ENCODE data around the gene FARS2. TPM values are rescaled to one million over a fixed set of nuclear protein-coding genes. Genes with fewer than 3 reads are reported as not detected.

The FARS2 gene
- polyA plus RNA-seq, 3 donors, result 12.2 to 21.6 (median 17.7) TPM

DNA sequence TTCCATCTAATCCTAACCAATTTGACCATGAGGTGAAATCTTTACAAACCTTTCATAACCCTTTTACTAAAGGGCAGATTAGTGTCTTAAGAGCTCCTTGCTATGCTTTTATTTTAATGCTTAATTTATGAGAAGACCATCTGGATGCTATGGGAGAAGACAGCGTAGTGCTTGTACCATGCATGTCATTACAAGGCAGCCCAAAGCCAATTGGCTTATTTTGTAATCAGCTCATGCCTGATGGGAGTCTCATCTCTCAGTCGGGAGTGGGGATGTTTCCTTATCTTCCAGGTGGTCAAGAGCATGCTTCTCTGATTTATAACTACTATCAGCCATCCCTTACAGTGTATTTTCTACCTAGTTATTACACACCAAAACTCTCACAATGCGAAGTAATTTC lies 304.7 kb downstream of the FARS2 start:
- Mint-ChIP-seq H3K36me3 (peaks cover 0 to 3% of the 10 kb centered on the region in 2 donors), H3K27me3 (ENCODE audit: low read depth in 3 of 3) (peaks cover 0 to 2% (median 0%) of the 10 kb centered on the region in 3 donors), H3K27ac (peak overlapping the region in 1 of 7 donors; percentile 10), H3K9me3 (peaks cover 0 to 6% (median 2%) of the 10 kb centered on the region in 7 donors), H3K4me3 (no peak overlapping the region), H3K4me1 (no peaks in the 10 kb centered on the region)
- intact Hi-C loops (cut with micrococcal nuclease), result no loop called here
- H4K20me1 ChIP-seq (ENCODE audit: insufficient read depth, low read length), result no peaks in the 10 kb centered on the region
- TF ChIP-seq, protein P1, sequence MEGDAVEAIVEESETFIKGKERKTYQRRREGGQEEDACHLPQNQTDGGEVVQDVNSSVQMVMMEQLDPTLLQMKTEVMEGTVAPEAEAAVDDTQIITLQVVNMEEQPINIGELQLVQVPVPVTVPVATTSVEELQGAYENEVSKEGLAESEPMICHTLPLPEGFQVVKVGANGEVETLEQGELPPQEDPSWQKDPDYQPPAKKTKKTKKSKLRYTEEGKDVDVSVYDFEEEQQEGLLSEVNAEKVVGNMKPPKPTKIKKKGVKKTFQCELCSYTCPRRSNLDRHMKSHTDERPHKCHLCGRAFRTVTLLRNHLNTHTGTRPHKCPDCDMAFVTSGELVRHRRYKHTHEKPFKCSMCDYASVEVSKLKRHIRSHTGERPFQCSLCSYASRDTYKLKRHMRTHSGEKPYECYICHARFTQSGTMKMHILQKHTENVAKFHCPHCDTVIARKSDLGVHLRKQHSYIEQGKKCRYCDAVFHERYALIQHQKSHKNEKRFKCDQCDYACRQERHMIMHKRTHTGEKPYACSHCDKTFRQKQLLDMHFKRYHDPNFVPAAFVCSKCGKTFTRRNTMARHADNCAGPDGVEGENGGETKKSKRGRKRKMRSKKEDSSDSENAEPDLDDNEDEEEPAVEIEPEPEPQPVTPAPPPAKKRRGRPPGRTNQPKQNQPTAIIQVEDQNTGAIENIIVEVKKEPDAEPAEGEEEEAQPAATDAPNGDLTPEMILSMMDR (IDR thresholded peaks at IDR 0.05), result no peak
- H3K9me3 ChIP-seq (replicated peaks in 1 of 2; ENCODE audit: control insufficient read depth in 1 of 2, insufficient read depth in 1 of 2, low read length in 2 of 2), result peaks cover 0 to 7% of the 10 kb centered on the region in 2 donors
- no peak overlapping the region for H3K4me2 ChIP-seq (replicated peaks; ENCODE audit: extremely low read depth, low read length, poor library complexity, severe bottlenecking)
- H3K4me1 ChIP-seq (ENCODE audit: control insufficient read depth in 1 of 2, insufficient read depth in 2 of 2, low read length in 2 of 2), result no peaks in the 10 kb centered on the region
- no peak overlapping the region for H3K4me3 ChIP-seq (replicated peaks in 1 of 3; ENCODE audit: low read depth in 2 of 3, low read length in 3 of 3)
- H3K27ac ChIP-seq (ENCODE audit: low read depth in 1 of 2, low read length in 2 of 2), result no peak overlapping the region
- no peak overlapping the region for H2AFZ ChIP-seq (ENCODE audit: insufficient read depth, low read depth, low read length, poor library complexity, severe bottlenecking)
- 88% methylated on average over 1 of the region's 3 CpGs for WGBS (ENCODE audit: insufficient coverage)
- H3K27me3 ChIP-seq (ENCODE audit: control insufficient read depth in 2 of 2, insufficient read depth in 2 of 2, low read length in 2 of 2), result no peaks in the 10 kb centered on the region
- no peak overlapping the region for H3K9ac ChIP-seq (ENCODE audit: insufficient read depth, low read length, poor library complexity, severe bottlenecking)
- DNase-seq, result no peak
- no peaks in the 10 kb centered on the region for H3K79me2 ChIP-seq (ENCODE audit: insufficient read depth, low read length)
- H3K36me3 ChIP-seq (replicated peaks in 1 of 2; ENCODE audit: control insufficient read depth in 1 of 2, insufficient read depth in 2 of 2, low read length in 2 of 2), result no peaks in the 10 kb centered on the region

GRCh38 chr6:5566718-5567117 lies 305.4 kb downstream of the FARS2 start:
- Mint-ChIP-seq H3K36me3 (peaks cover 0 to 3% of the 10 kb centered on the region in 2 donors), H3K4me1 (no peaks in the 10 kb centered on the region), H3K9me3 (peaks cover 0 to 6% (median 2%) of the 10 kb centered on the region in 7 donors), H3K27me3 (ENCODE audit: low read depth in 3 of 3) (peaks cover 0 to 3% (median 0%) of the 10 kb centered on the region in 3 donors), H3K27ac (no peak overlapping the region), H3K4me3 (no peak overlapping the region)
- H3K4me2 ChIP-seq (replicated peaks; ENCODE audit: extremely low read depth, low read length, poor library complexity, severe bottlenecking), result no peak overlapping the region
- H4K20me1 ChIP-seq (ENCODE audit: insufficient read depth, low read length), result no peaks in the 10 kb centered on the region
- no peak for DNase-seq
- intact Hi-C loops (cut with micrococcal nuclease), result no loop called here
- no peaks in the 10 kb centered on the region for H3K27me3 ChIP-seq (ENCODE audit: control insufficient read depth in 2 of 2, insufficient read depth in 2 of 2, low read length in 2 of 2)
- H3K36me3 ChIP-seq (replicated peaks in 1 of 2; ENCODE audit: control insufficient read depth in 1 of 2, insufficient read depth in 2 of 2, low read length in 2 of 2), result no peaks in the 10 kb centered on the region
- TF ChIP-seq, protein P1 (IDR thresholded peaks at IDR 0.05), result no peak
- no peak overlapping the region for H2AFZ ChIP-seq (ENCODE audit: insufficient read depth, low read depth, low read length, poor library complexity, severe bottlenecking)
- H3K27ac ChIP-seq (ENCODE audit: low read depth in 1 of 2, low read length in 2 of 2), result no peak overlapping the region
- H3K4me1 ChIP-seq (ENCODE audit: control insufficient read depth in 1 of 2, insufficient read depth in 2 of 2, low read length in 2 of 2), result no peaks in the 10 kb centered on the region
- 100% methylated on average over 1 of the region's 4 CpGs for WGBS (ENCODE audit: insufficient coverage)
- no peaks in the 10 kb centered on the region for H3K79me2 ChIP-seq (ENCODE audit: insufficient read depth, low read length)
- no peak overlapping the region for H3K9ac ChIP-seq (ENCODE audit: insufficient read depth, low read length, poor library complexity, severe bottlenecking)
- peaks cover 0 to 7% of the 10 kb centered on the region in 2 donors for H3K9me3 ChIP-seq (replicated peaks in 1 of 2; ENCODE audit: control insufficient read depth in 1 of 2, insufficient read depth in 1 of 2, low read length in 2 of 2)
- no peak overlapping the region for H3K4me3 ChIP-seq (replicated peaks in 1 of 3; ENCODE audit: low read depth in 2 of 3, low read length in 3 of 3)

All from CD14-positive monocyte (primary cell).